Ovary (tissue), 3 donors: ENCODE data around the gene TMEM131.

ENCODE experiments used
- CTCF ChIP-seq, 3 donors: fragments of 450-650 bp in 2 of 3; fragments of 200-600 bp in 1 of 3; IDR thresholded peaks; one replicate each; pipeline versions ENCODE4 v1.5.1 to v1.8.0; 2016 to 2022; ENCODE audit warnings: antibody characterized with exemption in 3 of 3, mild to moderate bottlenecking in 1 of 3
- EP300 ChIP-seq: sonication (generic); formaldehyde crosslinking; IDR thresholded peaks from one replicate; pipeline ENCODE4 v1.6.1; 2017; ENCODE audit warnings: antibody characterized with exemption
- POLR2A ChIP-seq: fragments of 450-650 bp; IDR thresholded peaks from one replicate; pipeline ENCODE4 v1.6.1; 2017; ENCODE audit warnings: antibody characterized with exemption, mild to moderate bottlenecking, moderate library complexity
- donor health status: DM: no; HTN: no; CAD: no.

DNA sequence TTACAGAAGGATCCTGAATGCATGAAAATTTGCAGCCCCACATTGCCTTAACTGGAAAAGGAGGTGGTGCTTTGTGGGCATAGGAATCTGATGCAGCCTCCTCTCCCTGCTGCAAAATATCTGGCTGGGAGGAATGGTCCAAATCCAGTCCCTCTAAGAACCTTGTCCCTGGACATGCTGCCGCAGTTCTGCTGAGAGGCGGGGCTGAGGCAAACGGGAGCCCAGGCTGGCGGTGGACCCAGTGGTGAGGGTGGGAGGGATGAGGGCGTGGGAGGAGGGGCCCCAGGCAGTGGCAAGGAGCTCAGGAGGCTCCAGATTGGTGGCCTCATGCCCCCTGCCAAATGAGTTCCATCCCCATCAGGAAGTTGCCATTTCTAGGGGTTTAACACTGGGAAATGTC is 246.2 kb downstream of the TMEM131 start:
- no peak for TF ChIP-seq CTCF (IDR thresholded peaks at IDR 0.05)
- no peak for TF ChIP-seq POLR2A
- no peak for TF ChIP-seq EP300
